Activated CD4-positive, alpha-beta T cell treated with anti-CD3 and anti-CD28 coated beads, Interleukin-2, Interleukin-6, amounts not matched to agents 100 ng/mL and 50 ng/mL, durations not matched to agents 16 hours and 8 hours (primary cell): ENCODE data around the gene LAMA3.

Source experiments
- DNase-seq: peaks from one replicate; pipeline ENCODE4 v3.0.0-alpha.2; 2020

The LAMA3 gene

DNA sequence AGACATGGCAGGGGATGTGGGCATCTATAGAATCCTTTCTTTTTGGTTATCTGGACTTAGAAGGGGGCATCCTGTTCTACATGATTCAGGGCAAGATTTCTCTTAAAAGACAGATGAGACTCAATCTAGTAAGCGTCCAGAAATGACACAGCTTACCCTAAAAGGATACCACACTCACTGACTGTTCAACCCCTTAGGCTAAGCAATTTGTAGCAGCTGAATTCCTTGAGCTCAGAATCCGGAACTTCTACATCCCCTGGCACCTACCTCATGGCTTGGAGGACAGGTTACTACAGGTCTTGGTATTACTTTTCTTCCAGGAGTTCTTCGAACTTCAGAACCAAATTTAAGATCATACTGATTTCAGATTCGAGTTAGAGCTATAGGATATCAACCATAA is 138.4 kb downstream of the LAMA3 start:
- DNase-seq: peak; percentile 19

DNA sequence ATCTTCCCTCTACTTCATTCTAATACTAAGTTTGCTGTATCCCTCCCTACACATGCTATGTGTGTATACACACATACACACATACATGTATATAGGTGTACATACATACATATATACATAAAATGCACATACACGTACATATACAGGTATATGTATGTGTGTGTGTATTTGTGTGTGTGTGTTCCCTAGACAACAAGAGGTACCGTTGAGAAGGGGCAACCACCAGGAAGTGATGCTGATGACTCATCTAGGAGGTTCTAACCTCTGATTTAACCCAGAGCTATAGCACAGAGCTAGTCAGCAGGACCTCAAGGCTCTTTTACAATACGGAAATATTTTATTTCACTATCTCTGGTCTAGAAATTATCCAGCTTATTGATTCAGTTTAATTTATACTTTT is 139.2 kb downstream of the LAMA3 start:
- DNase-seq: peak; percentile 86

DNA sequence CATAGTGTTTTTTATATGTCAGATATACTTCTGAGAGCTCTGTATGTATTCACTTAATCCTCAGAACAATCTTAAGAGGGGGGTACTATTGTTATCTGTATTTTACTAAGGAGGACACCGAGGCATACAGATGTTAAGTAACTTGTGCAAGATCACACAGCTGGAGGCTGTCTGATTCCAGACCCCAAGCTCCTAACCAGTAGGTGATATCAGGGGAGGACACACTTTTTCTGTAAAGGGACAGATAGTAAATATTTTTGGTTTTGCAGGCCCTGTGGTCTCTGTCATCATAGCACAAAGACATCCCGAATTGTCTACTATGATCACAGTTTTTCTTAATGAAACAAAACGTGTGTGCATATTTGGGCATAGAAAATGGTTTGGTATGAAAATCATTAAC is 143.7 kb downstream of the LAMA3 start:
- no peak for DNase-seq

DNA sequence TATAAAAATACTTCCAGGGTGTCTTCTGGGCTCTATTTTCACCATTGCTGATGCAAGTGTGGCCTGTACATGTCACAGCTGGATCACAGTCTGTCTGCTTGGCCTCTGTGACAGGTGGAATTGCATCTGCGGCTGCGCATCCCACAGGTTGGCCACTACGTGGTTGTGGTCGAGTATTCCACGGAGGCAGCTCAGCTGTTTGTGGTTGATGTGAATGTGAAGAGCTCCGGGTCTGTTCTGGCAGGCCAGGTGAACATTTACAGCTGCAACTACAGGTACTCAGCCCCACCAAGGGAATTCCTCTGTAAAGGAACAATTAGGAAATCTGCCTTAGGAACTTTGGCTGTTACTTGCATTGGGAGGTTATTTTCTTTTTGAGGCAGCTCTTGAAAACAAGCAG is 144.5 kb downstream of the LAMA3 start:
- DNase-seq: no peak

DNA sequence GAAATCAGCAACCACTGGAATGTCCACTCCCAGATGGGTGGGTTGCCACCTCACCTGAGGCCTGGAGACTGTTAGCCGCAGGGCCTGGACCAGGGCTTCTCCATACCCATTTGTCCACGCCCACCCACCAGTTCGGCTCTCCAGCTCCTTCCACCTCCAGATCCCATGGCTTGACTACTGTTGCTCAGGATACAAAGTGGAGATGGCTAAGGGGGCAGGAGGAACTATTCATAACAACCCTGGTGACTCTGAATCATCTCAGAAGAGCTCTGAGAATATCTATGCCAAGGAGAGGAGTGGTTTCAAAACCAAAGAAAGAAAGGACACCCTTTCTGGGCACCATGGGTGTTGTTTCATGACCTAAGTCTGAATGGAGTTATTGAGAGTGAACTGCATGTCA is 145.8 kb downstream of the LAMA3 start:
- DNase-seq: peak; percentile 20

DNA sequence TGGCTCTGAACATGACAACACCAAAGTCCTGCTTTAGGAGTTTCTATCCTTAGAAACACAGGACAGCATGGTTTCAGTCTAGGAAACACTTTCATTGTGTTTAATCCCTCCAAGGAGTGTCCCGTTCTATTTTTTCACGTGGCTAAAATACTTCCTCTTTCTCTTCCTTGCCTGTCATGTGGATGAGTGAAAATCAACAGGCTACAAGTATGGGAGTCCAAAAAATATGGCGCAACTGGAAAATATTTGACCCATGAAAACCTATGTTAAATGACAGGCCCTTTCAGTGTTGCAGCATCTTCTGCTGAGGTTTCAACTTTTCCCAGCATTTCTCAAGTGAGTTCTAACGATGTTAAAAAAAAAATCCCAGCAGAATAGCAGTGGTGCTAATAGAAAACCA is 146.3 kb downstream of the LAMA3 start:
- DNase-seq: no peak

DNA sequence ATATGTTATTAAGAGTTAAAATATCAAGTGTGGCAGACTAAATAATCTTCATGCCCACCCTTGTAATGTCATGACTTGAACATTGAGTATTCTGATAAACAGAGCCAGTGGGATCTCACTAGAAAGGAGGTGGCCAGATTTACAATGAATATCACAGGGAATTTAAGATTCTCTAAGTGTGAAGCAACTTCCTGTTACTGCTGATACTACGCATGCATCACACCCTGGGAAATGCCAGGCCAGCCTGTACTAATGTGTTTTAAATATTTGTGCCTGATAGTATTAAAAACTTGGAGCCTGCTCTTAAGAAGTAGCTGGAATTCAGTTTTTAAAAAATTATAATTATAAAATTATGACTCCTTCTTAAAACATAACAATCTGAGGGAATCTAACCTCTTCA is 148.3 kb downstream of the LAMA3 start:
- DNase-seq: no peak

DNA sequence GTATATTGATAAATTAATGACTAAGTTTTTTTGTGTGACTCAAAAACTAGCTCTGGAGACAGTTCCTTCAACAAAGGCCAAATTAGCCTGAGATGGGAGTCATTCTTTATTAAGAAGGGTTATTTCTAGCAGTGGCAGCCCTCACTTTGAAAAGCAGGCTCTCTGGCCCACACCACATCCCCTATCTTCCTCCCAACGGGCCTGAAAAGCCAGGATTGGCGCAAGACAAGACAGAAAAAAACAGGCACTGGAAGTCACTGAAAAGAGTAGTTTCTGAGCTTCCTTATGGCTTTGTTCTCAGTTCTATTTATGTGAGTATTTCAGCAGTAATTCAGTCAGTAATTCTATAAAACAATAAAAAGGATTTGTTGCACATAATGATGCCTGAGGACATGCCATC is 149.0 kb downstream of the LAMA3 start:
- no peak for DNase-seq

DNA sequence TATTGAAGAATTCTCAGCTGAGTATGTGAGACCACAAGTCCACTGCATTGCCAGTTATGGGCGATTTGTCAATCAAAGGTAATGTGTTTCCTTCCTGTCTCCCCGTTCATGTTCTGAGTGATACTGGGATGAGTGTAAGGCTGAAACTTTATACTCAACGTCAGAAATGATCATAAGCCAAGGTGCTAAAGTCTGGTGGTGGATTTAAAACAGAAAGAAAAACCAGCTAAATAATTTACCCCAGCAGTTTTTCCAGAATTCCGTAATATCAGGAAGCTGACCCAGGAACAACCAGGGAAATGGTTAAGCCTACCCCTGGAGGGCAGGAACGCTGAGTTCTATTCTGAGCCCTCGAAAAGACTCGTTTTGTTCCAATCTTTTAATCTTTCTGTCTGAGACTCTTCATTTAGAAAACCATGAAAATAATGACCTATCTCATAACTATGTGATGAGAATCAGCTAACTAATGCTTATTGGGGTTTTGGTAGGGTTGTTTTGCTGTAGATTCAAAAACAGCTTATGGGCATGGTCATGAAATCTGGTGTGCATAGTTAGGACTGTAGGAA is 149.6 kb downstream of the LAMA3 start:
- DNase-seq: peak; percentile 75

DNA sequence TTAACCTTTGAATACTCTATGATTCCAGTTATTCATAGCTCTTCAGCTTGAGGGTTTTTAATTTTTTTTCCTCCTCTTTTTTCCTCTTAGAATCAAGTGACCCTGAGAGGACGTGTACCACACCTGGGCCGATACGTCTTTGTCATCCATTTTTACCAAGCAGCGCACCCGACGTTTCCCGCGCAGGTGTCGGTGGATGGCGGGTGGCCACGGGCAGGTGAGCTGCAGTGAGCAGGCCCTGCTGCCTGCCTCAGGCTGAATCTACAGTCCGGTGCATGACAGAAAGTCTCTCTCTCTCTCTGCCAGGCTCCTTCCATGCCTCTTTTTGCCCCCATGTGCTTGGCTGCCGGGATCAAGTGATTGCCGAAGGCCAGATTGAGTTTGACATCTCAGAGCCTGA is 153.1 kb downstream of the LAMA3 start:
- DNase-seq: no peak

DNA sequence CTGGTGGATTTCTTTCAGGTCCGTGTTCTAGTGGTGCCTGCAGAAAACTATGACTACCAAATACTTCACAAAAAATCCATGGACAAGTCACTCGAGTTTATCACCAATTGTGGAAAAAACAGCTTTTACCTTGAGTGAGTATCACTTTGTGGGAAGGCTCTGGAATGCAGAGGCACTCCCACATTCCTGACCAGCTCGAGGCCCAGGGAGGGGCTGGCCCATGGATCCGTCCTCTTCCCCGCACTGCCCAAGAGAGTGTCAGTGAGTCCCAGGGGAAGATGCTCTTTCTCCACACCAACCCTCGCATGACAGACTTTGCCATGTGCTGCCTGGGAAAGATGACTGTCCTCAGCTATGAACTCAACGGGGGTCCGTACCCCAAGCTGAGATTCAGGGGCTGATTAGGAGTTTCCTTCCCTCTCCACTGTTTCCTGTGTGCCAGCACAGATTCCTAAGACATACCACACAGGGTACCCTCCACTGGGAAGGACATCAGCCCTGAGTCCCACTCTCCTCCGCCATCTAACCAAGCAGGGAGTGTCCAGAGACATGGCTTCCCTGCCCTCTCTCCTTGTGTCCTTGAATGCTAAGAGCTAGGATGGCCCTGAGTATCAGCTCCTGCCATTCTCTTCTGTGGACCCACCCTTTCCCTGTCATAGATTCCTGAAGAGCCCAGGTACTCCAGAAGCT is 155.9 kb downstream of the LAMA3 start:
- no peak for DNase-seq

DNA sequence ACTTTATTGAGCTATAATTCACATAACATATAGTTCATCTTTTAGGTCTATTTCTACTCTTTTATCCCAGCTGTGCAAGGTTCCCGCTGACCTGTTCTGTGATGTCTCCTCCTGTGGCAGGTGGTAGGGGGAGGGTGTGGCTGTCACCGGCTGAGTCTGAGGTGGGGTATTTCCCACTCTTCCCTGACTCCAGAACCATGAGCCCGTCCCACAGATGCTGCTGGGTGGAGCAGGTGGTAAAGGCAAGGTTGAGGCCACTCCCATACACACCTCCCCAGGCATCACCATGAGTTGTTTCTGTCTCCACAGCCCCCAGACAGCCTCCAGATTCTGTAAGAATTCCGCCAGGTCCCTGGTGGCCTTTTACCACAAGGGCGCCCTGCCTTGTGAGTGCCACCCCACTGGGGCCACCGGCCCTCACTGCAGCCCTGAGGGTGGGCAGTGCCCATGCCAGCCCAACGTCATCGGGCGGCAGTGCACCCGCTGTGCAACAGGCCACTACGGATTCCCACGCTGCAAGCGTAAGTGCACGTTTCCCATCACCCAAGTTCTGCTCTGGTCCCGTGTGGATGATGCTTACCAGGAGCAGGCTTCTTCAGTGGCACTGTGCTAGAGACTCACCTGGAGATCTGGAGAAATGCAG is 156.9 kb downstream of the LAMA3 start:
- no peak for DNase-seq

DNA sequence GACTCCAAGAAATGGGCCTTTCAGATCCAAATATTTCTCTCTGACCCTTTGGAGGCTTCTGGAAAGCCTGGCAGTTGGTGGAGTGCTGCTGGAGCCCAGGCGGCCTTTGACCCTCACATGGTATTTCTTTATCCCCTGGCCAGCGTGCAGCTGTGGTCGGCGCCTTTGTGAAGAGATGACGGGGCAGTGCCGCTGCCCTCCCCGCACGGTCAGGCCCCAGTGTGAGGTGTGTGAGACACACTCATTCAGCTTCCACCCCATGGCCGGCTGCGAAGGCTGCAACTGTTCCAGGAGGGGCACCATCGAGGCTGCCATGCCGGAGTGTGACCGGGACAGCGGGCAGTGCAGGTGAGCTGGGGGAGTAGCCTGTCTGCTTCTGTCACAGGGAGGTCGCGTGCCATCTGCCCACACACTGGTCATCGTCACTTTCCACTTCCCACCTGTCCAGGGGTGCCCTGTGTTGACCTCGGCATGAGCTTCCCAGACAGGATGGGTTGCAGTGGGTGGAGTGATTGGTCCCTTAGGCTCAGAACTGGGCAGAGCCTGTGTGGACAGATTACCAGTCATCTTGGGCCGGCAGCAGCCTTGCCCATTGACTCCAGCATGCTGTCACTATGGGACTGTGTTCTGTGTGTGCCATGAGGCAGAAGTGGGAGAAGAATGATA is 158.2 kb downstream of the LAMA3 start:
- no peak for DNase-seq

DNA sequence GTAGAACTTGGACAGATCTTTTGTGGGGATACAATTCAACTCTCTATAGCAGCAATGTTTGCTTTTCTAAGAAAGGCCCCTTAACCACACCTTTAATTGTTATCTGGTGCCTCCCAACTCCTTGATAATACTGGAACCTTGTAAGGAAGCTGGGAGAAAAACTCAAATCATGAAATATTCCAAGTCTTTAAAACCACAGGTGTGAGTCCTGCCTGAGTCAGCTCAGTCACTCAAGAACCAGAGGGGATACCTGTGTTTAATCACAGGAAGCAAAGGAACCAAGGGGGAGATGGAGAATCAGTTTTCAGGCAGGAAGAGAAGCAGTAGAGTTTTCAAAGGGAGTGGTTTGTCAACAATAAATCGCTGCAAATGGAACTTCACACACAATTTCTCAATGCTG is 159.9 kb downstream of the LAMA3 start:
- no peak for DNase-seq

DNA sequence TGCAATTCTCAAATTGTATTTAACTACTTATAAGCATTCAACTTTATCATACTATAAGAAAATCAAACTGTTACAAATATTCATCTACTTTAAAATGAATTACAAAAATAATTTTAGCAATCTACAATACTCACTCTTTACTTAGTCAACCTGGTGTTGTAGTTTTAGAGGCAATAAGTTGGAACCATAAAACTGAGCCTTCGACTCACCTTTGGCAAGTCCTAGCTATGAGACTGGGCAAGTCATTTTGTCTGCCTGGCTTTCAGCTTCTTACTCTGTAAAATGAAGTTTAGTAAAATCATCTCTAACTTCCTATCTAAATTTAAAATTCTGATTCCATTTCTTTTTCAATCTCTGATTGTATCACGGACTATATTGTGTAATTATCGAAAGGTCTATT is 161.0 kb downstream of the LAMA3 start:
- no peak for DNase-seq

DNA sequence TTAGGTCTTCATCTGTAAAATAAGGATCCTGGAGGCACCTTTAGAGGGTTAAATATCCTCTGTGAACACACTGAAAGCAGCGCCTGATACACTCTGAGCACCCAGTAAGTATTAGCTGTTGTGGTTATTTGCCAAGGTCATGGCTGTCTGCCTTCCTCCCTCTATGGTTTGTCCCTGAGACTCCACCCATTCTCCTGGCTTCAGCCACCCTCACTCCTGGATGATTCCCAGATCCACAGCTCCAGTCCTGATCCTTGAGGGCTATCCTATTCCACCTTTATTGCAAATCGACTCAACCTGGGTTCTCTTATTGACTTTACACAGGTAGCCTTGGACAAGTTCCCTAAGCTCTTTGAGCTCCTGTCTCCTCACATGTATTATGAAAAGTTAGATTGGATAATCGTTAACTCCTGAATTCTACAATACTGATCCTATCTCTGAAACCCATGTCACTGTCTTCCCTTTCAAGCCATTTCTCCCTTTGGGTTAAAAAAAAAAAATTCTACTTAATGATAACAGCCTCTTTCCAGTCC is 162.3 kb downstream of the LAMA3 start:
- DNase-seq: no peak

DNA sequence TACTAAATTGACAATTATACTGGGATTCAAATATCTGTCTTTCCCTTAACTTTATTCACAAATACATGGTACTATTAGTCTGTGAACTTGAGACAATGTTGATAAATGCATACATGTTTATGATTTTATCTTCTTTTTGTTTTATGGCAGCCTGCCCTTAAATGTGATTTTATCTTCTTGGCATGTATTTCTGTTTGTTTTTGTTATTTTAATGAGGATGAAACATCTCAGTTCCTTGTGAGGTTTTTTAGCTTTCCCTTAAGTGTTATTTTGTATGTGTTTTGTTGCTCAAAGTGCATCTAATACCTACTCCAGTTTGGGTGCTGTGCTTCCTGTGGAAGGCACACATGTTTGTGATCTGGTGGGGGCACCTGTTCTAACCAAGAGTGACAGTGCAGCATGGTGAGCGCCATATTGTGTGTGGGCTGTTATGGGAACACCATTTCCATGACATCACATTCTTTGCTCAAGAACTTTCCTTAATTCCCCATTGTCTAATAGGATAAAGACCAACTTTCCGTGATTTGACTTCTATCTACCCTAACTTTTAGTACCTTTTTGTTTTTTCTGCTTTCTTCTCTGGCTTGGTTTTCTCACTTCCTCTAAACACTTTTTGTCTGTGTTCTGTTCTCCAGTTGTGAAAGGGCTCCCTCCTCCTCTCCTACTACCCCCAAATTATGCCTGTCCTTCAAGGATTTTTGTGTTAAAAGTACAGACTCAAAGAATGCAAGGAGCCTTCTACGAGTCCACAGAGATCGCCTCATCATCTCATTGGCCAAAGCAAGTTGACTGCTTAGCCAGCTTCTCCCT is 163.2 kb downstream of the LAMA3 start:
- DNase-seq: no peak

DNA sequence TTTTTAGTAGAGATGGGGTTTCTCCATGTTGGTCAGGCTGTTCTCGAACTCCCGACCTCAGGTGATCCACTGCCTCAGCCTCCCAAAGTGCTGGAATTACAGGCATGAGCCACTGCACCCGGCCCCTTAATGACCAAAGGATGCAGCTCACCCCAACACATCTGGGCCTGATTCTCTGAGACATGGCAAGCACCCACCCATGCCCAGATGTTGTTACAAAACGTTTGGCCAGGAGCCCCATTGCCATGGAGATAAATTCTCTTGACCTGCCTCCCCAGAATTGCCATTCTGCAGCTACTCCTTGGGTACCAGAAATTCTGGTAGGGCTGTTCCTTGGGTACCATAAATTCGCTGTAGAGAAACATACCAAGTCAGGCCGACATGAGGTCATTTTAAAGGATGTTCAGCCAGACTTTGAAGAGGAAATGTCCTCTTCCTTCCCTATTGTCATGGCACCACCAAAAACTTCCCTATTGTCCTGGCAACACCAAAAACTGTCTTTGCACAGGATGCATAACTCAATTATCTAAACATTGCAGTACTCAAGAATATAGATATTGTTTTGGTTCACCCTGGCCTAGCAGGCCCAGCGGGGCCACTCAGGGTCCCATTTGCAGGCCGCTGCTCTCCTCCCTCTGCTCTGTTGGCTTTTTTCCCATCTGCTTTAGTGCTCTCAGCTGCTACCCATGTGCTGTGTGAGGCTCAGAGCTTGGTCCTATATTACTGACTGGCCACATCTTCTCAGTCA is 164.4 kb downstream of the LAMA3 start:
- no peak for DNase-seq

DNA sequence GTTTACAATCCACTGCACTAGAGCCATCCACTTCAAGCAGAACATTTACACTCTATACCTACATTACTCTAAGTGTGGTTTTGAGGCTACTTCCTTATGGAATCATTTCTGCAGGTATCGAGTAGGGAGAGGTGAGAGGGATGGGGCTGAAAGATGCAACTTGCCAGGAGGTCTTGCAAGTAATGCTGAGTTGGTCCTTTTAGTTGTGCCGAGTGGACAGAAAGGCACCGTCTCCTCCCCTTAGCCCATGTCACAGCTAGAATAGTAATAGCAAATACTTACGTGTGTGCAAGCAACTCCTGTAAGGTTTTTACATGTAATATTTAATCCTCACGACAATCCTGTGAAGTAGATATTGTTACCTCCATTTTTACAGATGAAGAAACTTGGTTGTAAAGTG is 166.5 kb downstream of the LAMA3 start:
- DNase-seq: no peak

DNA sequence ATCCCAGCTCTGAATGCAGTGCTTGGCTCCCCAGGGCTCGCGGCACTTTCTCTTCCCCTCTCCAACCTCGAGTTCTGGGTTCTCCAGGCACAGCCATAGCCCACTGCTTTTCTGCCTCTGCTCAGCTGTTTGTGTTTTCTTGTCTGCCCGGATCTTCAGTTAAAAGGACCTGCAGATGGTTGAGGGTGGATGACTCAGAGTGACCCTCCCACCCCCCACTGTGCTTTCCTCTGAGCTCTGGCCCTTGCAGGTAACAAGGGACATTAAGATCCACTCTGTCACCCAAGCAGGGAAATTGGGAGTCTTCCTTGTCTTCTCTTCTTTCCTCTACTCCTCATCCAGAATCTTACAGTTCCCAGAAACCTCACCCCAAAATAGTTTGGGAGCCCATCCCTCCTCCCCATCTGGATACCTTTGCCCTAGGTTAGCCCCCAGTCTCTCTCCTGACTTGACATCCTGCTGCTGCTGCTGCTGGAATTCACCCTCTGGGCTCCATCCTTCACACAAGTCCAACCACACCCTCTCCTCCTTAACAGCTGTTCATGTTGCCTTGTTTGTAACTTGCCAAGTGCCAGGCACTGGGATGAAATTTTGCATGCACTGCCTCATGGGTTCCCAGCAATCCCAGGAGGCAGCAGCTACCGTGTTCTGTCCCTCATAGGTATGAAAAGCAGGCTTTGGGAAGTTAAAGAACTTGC is 167.4 kb downstream of the LAMA3 start:
- DNase-seq: no peak

DNA sequence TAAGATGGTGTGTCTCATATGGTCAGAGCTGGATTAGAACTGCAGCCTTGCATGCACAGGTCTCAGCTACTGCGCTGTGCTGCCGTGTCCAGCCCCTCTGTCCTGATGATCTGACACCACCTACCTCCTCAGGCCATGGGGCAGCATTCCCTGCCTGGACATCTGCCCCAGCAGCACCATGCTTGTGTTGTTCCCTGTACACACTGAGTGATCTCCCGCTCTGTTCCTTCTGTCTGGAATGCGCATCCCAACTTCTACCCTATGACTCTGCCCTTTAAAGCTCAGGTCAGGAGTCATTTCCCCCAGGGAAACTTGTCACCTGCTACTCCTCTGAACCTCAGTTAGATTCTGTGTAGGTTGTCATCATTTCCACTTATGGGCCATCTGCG is 167.9 kb downstream of the LAMA3 start:
- DNase-seq: no peak

DNA sequence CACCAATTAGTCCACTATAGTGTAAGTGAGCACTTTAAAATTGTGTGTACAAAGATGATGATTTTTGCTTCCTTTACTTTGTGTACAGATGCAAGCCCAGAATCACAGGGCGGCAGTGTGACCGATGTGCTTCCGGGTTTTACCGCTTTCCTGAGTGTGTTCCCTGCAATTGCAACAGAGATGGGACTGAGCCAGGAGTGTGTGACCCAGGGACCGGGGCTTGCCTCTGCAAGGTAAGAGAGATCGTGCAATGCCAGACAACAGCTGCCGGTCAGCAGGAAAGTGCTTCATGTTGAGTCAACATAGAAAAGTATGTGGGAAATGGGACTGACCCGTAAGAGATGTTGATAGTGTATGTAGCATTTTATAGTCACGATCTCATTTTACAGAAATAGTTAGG is 168.5 kb downstream of the LAMA3 start:
- no peak for DNase-seq
